Spleen (tissue), 7 donors: ENCODE data around the gene OR6A2.

Experiments used
- POLR2A ChIP-seq, 3 donors: fragments of 450-650 bp; IDR thresholded peaks; one replicate each; pipeline ENCODE4 v1.5.1; 2017; ENCODE audit warnings: antibody characterized with exemption in 3 of 3, mild to moderate bottlenecking in 1 of 3
- TF ChIP-seq, protein P1 (sequence below), 11 experiments: fragments of 200-600 bp in 7 of 11; fragments of 450-650 bp in 4 of 11; sonication (generic) in 4 of 11; IDR thresholded peaks in 8 of 11; conservative IDR thresholded peaks in 3 of 11; 1 replicate in 7 of 11; 2 replicates in 4 of 11; pipeline versions ENCODE4 v1.4.0 to v1.8.0; 2016 to 2021; ENCODE audit warnings: antibody characterized with exemption in 11 of 11, inconsistent platforms in 4 of 11, mild to moderate bottlenecking in 1 of 11
- donor health status: DM: no; HTN: no; CAD: no; lungs with moderate emphysema.
- donor health status: DM: no; HTN: no; CAD: no.
- donor health status: DM: no; HTN: no; CAD: no.

DNA sequence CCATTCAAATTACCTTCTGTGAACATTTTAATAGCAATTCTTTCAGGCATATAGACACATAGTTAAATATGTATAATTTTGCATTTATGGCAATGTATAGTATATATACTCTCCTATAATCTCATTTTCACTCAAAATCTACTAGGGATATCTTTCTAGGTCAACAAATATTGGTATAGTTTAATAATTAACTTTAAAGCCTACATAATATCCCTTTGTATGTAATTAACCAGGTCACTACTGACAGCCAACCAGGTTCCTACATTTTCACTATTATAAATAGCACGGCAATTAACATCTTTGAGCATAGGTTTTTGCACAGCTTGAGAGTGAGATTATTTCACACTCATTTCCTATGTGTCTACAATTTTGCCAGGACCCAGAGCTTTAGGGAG is 43.5 kb downstream of the OR6A2 start:
- TF ChIP-seq, protein P1, sequence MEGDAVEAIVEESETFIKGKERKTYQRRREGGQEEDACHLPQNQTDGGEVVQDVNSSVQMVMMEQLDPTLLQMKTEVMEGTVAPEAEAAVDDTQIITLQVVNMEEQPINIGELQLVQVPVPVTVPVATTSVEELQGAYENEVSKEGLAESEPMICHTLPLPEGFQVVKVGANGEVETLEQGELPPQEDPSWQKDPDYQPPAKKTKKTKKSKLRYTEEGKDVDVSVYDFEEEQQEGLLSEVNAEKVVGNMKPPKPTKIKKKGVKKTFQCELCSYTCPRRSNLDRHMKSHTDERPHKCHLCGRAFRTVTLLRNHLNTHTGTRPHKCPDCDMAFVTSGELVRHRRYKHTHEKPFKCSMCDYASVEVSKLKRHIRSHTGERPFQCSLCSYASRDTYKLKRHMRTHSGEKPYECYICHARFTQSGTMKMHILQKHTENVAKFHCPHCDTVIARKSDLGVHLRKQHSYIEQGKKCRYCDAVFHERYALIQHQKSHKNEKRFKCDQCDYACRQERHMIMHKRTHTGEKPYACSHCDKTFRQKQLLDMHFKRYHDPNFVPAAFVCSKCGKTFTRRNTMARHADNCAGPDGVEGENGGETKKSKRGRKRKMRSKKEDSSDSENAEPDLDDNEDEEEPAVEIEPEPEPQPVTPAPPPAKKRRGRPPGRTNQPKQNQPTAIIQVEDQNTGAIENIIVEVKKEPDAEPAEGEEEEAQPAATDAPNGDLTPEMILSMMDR (IDR thresholded peaks at IDR 0.05 in 8 of 11, conservative IDR thresholded peaks at IDR 0.05 in 3 of 11): no peak
- no peak for TF ChIP-seq POLR2A (IDR thresholded peaks at IDR 0.05)
